ENCODE results near the gene GPR108. TPM values are rescaled to one million over a fixed set of nuclear protein-coding genes. Genes with fewer than 3 reads are reported as not detected.

The GPR108 gene
- total and polyA plus RNA-seq, 2 of the 8 experiments (the other 6 are each of a cell fraction or from before 2014, with no cell fraction given), result 34.9 to 46.0 TPM

DNA sequence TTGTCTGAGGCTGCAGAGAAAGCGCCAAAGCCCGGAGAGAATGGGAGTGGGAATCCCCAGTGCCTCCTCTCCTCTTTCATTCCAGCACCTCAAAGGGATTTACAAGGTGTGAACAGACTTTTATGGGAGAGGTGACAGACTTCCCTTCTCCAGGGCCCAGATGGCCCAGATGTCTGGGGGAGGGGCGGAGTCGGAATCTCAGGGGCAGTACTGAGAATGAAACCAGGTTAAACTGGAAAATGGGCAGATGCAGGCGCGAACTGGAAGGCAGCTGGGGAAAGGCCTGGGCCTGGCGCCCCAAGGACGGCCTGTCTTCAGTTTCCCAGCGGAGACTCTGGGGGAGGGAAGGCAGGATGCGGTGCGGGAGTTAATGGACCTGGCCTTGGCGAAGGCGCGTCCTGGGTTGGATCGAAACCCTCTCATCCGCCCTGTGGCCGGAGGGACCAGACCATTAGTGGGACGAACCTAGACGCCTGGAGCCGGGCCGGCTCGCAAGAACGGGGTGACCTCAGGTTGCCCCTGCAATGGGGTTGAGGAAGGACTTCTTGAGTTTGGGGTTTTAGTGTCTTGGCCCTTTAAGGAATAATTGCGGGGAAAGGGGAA is 1.5 kb upstream of the GPR108 start:
- ChIA-PET POLR2A (ENCODE audit: partially characterized antibody) (interaction anchor here (1.1 to 9.7 kb wide), 9 partner anchors 10 to 248 kb away, joined by 3 to 110 read pairs (median 5); partner anchors contain the start of genes SH2D3A and TNFSF9), CTCF (ENCODE audit: partially characterized antibody) (interaction anchor here (0.7 to 4.7 kb wide), 10 partner anchors 9 to 151 kb away, joined by 3 to 31 read pairs (median 8); partner anchors contain the start of genes C3 and VAV1)
- H3K36me3 ChIP-seq (ENCODE audit: control insufficient read depth in 2 of 4, insufficient read depth in 4 of 4, low read length in 3 of 4), result peaks cover 0 to 16% (median 1%) of the 10 kb centered on the region in 4 experiments; a peak in 4 of 8 replicates
- H4K91ac ChIP-seq (replicated peaks; ENCODE audit: insufficient read length, low read length), result peak overlapping the region; percentile 83
- peak overlapping the region; percentile 76 for H4K8ac ChIP-seq (ENCODE audit: extremely low read depth, insufficient read depth, low read length)
- peaks cover 5% of the 10 kb centered on the region for H3K79me1 ChIP-seq (ENCODE audit: low read depth, low read length)
- H2BK20ac ChIP-seq (ENCODE audit: low read length), result no peak overlapping the region
- H4K5ac ChIP-seq (ENCODE audit: insufficient read length, low read depth, low read length), result peak overlapping the region; percentile 68
- H3K27ac ChIP-seq (ENCODE audit: low read depth, low read length), result peak overlapping the region; percentile 66
- no peak overlapping the region for H3K14ac ChIP-seq (ENCODE audit: insufficient read length)
- peaks cover 0 to 13% of the 10 kb centered on the region in 2 experiments; a peak in 1 of 4 replicates for H3K79me2 ChIP-seq (ENCODE audit: control insufficient read depth in 1 of 2, insufficient read depth in 2 of 2, low read length in 2 of 2)
- no peak overlapping the region for H3K23ac ChIP-seq (ENCODE audit: insufficient read length)
- peak overlapping the region; percentile 98 for H2BK12ac ChIP-seq (ENCODE audit: low read depth, low read length)
- no peak overlapping the region for H2AK5ac ChIP-seq (ENCODE audit: low read depth, low read length)
- peak overlapping the region; percentile 85 for H3K18ac ChIP-seq (ENCODE audit: extremely low read depth, low read length)
- H3K4me1 ChIP-seq (replicated peaks in 1 of 4; ENCODE audit: control insufficient read depth in 3 of 4, insufficient read depth in 4 of 4, low read length in 3 of 4), result peaks cover 4 to 34% (median 22%) of the 10 kb centered on the region in 4 experiments
- peak overlapping the region; percentile 69 for H2BK5ac ChIP-seq (ENCODE audit: low read depth, low read length)
- FAIRE-seq (no peak), DNase-seq (ENCODE audit: low read depth in 1 of 2, low spot score in 2 of 2) (peak in 1 of 2 experiments; percentile 76)
- H3K9ac ChIP-seq (replicated peaks in 1 of 4; ENCODE audit: extremely low read depth in 1 of 4, low read depth in 3 of 4, low read length in 3 of 4), result peak overlapping the region in 3 of 4 experiments; percentile 20 to 57 (median 20); a peak in 3 of 7 replicates
- peak overlapping the region; percentile 65; the same call in 1 of the 2 replicates for H2BK15ac ChIP-seq (ENCODE audit: low read length)
- peak overlapping the region; percentile 59 to 78 for H3K4me2 ChIP-seq (ENCODE audit: insufficient read depth in 1 of 2, low read depth in 2 of 2, low read length in 2 of 2)
- no peaks in the 10 kb centered on the region for H3K27me3 ChIP-seq (replicated peaks in 1 of 4; ENCODE audit: control insufficient read depth in 3 of 4, extremely low read depth in 1 of 4, insufficient read depth in 3 of 4, low read length in 3 of 4)
- H3K4me3 ChIP-seq (ENCODE audit: extremely low read depth in 1 of 4, insufficient read depth in 2 of 4, low read depth in 3 of 4, low read length in 4 of 4), result peak overlapping the region; percentile 25 to 55 (median 32); a peak in 7 of 8 replicates
- H2BK120ac ChIP-seq (replicated peaks; ENCODE audit: low read depth, low read length), result peak overlapping the region; percentile 45
- H4K20me1 ChIP-seq (replicated peaks in 1 of 2; ENCODE audit: control insufficient read depth in 1 of 2, insufficient read depth in 2 of 2, low read length in 2 of 2), result peaks cover 0 to 5% of the 10 kb centered on the region in 2 experiments
- H2AFZ ChIP-seq (ENCODE audit: low read length), result no peak overlapping the region
- peak overlapping the region; percentile 10 for H3K56ac ChIP-seq (replicated peaks; ENCODE audit: insufficient read length, low read depth, low read length)
- H3K4ac ChIP-seq (replicated peaks; ENCODE audit: insufficient read length, low read depth, low read length), result peak overlapping the region; percentile 50
- H3K9me3 ChIP-seq (ENCODE audit: insufficient read depth in 2 of 2, low read depth in 1 of 2, low read length in 1 of 2), result no peaks in the 10 kb centered on the region
- WGBS, 2 experiments (ENCODE audit: extremely low coverage in 1 of 2, insufficient coverage in 1 of 2, insufficient read length in 1 of 2, insufficient replicate concordance in 2 of 2, low coverage in 1 of 2, low lambda C conversion rate in 2 of 2, missing lambda C conversion rate in 1 of 2), result 43% methylated on average over 24 of the region's 24 CpGs; no CpG with 5 or more reads in 1 of the 2 experiments
- peaks cover 17% of the 10 kb centered on the region for H3K23me2 ChIP-seq (ENCODE audit: low read depth, low read length)
- no peak for TF ChIP-seq YY1 (IDR thresholded peaks at IDR 0.05; ENCODE audit: low read depth, low read length)
- TF ChIP-seq, protein P1, sequence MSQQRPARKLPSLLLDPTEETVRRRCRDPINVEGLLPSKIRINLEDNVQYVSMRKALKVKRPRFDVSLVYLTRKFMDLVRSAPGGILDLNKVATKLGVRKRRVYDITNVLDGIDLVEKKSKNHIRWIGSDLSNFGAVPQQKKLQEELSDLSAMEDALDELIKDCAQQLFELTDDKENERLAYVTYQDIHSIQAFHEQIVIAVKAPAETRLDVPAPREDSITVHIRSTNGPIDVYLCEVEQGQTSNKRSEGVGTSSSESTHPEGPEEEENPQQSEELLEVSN (IDR thresholded peaks at IDR 0.05), result peak; percentile 2; the same call in 1 of the 2 replicates
- no peak for TF ChIP-seq CREB1 (IDR thresholded peaks at IDR 0.05)
- TF ChIP-seq TAF7 (optimal IDR thresholded peaks at IDR 0.05; ENCODE audit: borderline replicate concordance, low read depth, low read length), result no peak
- TF ChIP-seq GTF2F1 (IDR thresholded peaks at IDR 0.05; ENCODE audit: borderline replicate concordance, low read depth, low read length), result no peak
